H9 (cell line): ENCODE measurements around the gene NIN. TPM values are rescaled to one million over a fixed set of nuclear protein-coding genes. Genes with fewer than 3 reads are reported as not detected.

Experiments used
- DNase-seq: peaks from one replicate; pipeline ENCODE4 v3.0.0-alpha.2; 2017
- H2AFZ ChIP-seq: one replicate; pipeline ENCODE4 v1.6.1; 2013; ENCODE audit warnings: mild to moderate bottlenecking, low read length, control low read depth, moderate library complexity
- H2AK5ac ChIP-seq: 2 replicates; pipeline ENCODE4 v1.6.1; 2013; ENCODE audit warnings: low read length, control low read depth, mixed read lengths; ENCODE audit not compliant: insufficient read length
- H2BK120ac ChIP-seq: one replicate; pipeline ENCODE4 v1.6.1; 2013; ENCODE audit warnings: low read depth, mild to moderate bottlenecking, low read length, control low read depth, inconsistent platforms; ENCODE audit not compliant: poor library complexity, severe bottlenecking
- H2BK12ac ChIP-seq: 2 replicates; pipeline ENCODE4 v1.6.1; 2013; ENCODE audit warnings: low read length, control low read depth, mixed read lengths, low read depth; ENCODE audit not compliant: insufficient read length
- H2BK15ac ChIP-seq: 2 replicates; pipeline ENCODE4 v1.6.1; 2013; ENCODE audit warnings: low read depth, low read length, control low read depth
- H2BK20ac ChIP-seq: one replicate; pipeline ENCODE4 v1.6.1; 2013; ENCODE audit warnings: low read depth, mild to moderate bottlenecking, low read length, control low read depth, inconsistent platforms; ENCODE audit not compliant: poor library complexity, severe bottlenecking
- H2BK5ac ChIP-seq: 2 replicates; pipeline ENCODE4 v1.6.1; 2013; ENCODE audit warnings: low read length, control low read depth, mixed read lengths; ENCODE audit not compliant: insufficient read length
- H3K14ac ChIP-seq: 2 replicates; pipeline ENCODE4 v1.6.1; 2013; ENCODE audit warnings: low read length, control low read depth; ENCODE audit not compliant: insufficient read depth
- H3K18ac ChIP-seq: 2 replicates; pipeline ENCODE4 v1.6.1; 2013; ENCODE audit warnings: low read depth, mild to moderate bottlenecking, mixed read lengths, low read length, control low read depth; ENCODE audit not compliant: insufficient read length
- H3K23ac ChIP-seq: 2 replicates; pipeline ENCODE4 v1.6.1; 2013; ENCODE audit warnings: low read length, control low read depth, mixed read lengths, low read depth; ENCODE audit not compliant: insufficient read length
- H3K23me2 ChIP-seq: 2 replicates; pipeline ENCODE4 v1.6.1; 2013; ENCODE audit warnings: low read depth, mild to moderate bottlenecking, mixed read lengths, low read length, control low read depth; ENCODE audit not compliant: insufficient read length, poor library complexity, severe bottlenecking
- H3K27ac ChIP-seq: 2 replicates; pipeline ENCODE4 v1.5.1; 2013; ENCODE audit warnings: low read length, control low read depth, mixed read lengths, low read depth; ENCODE audit not compliant: insufficient read length
- H3K27me3 ChIP-seq: 2 replicates; pipeline ENCODE4 v1.6.1; 2013; ENCODE audit warnings: low read length, control low read depth, inconsistent platforms; ENCODE audit not compliant: insufficient read depth
- H3K4ac ChIP-seq: 2 replicates; pipeline ENCODE4 v1.6.1; 2013; ENCODE audit warnings: low read depth, mild to moderate bottlenecking, control low read depth, inconsistent platforms, low read length, moderate library complexity
- H3K4me1 ChIP-seq: 2 replicates; pipeline ENCODE4 v1.6.1; 2013; ENCODE audit warnings: low read length, control low read depth, inconsistent platforms; ENCODE audit not compliant: insufficient read depth
- H3K4me2 ChIP-seq: 2 replicates; pipeline ENCODE4 v1.6.1; 2013; ENCODE audit warnings: low read length, control low read depth, mixed read lengths; ENCODE audit not compliant: insufficient read length, insufficient read depth
- H3K56ac ChIP-seq: 2 replicates; pipeline ENCODE4 v1.6.1; 2013; ENCODE audit warnings: low read depth, mild to moderate bottlenecking, mixed read lengths, low read length, control low read depth; ENCODE audit not compliant: insufficient read length
- H3K79me1 ChIP-seq: 2 replicates; pipeline ENCODE4 v1.6.1; 2013; ENCODE audit warnings: low read depth, mild to moderate bottlenecking, moderate library complexity, low read length, control low read depth, inconsistent platforms; ENCODE audit not compliant: insufficient read depth, poor library complexity, severe bottlenecking
- H3K79me2 ChIP-seq: 2 replicates; pipeline ENCODE4 v1.6.1; 2013; ENCODE audit warnings: low read length, control low read depth, inconsistent platforms; ENCODE audit not compliant: insufficient read depth
- H3K9ac ChIP-seq: 2 replicates; pipeline ENCODE4 v1.6.1; 2013; ENCODE audit warnings: low read length, control low read depth, mixed read lengths; ENCODE audit not compliant: insufficient read length; ENCODE audit errors: extremely low read depth
- H3K9me3 ChIP-seq: one replicate; pipeline ENCODE4 v1.6.1; 2013; ENCODE audit warnings: low read depth, low read length, inconsistent platforms; ENCODE audit not compliant: control insufficient read depth
- H3T11ph ChIP-seq: one replicate; pipeline ENCODE4 v1.6.1; 2013; ENCODE audit warnings: mild to moderate bottlenecking, low read length, control low read depth, inconsistent platforms
- H4K20me1 ChIP-seq: one replicate; pipeline ENCODE4 v1.6.1; 2013; ENCODE audit not compliant: control insufficient read depth, insufficient read length, insufficient read depth
- H4K5ac ChIP-seq: 2 replicates; pipeline ENCODE4 v1.6.1; 2013; ENCODE audit warnings: low read depth, mild to moderate bottlenecking, mixed read lengths, low read length, control low read depth; ENCODE audit not compliant: insufficient read length
- H4K8ac ChIP-seq: replicated peaks from 2 replicates; pipeline ENCODE4 v1.6.1; 2013; ENCODE audit warnings: low read length, control low read depth, mixed read lengths, low read depth; ENCODE audit not compliant: insufficient read length
- H4K91ac ChIP-seq: 2 replicates; pipeline ENCODE4 v1.6.1; 2013; ENCODE audit warnings: low read depth, mild to moderate bottlenecking, moderate library complexity, mixed read lengths, low read length, control low read depth; ENCODE audit not compliant: insufficient read length
- H3K27ac Mint-ChIP-seq, 3 experiments: 2 replicates in 2 of 3; 3 replicates in 1 of 3; pipeline ENCODE4 v1.8.0; 2020 to 2021; ENCODE audit warnings: mixed read lengths in 3 of 3, mild to moderate bottlenecking in 1 of 3, moderate library complexity in 1 of 3
- H3K27me3 Mint-ChIP-seq: 2 replicates; pipeline ENCODE4 v1.8.0; 2021; ENCODE audit warnings: low read depth, mild to moderate bottlenecking, moderate library complexity, mixed read lengths
- H3K36me3 Mint-ChIP-seq, 3 experiments: 2 replicates in 2 of 3; 3 replicates in 1 of 3; pipeline ENCODE4 v1.8.0; 2020 to 2021; ENCODE audit warnings: low read depth in 3 of 3, mixed read lengths in 3 of 3; ENCODE audit not compliant: insufficient read depth in 1 of 3
- H3K4me1 Mint-ChIP-seq, 2 experiments: 2 replicates each; pipeline ENCODE4 v1.8.0; 2020; ENCODE audit warnings: mixed read lengths in 2 of 2
- H3K4me3 Mint-ChIP-seq, 2 experiments: 2 replicates in 1 of 2; 3 replicates in 1 of 2; pipeline ENCODE4 v1.8.0; 2020 to 2021; ENCODE audit warnings: mild to moderate bottlenecking in 2 of 2, mixed read lengths in 2 of 2, moderate library complexity in 1 of 2
- H3K9me3 Mint-ChIP-seq, 2 experiments: 2 replicates in 1 of 2; 3 replicates in 1 of 2; pipeline ENCODE4 v1.8.0; 2020; ENCODE audit warnings: mild to moderate bottlenecking in 2 of 2, mixed read lengths in 2 of 2, moderate library complexity in 1 of 2
- CTCF ChIP-seq: fragments of 200-600 bp; sonication (generic); conservative IDR thresholded peaks from 3 replicates; pipeline ENCODE4 v1.8.0; 2021; ENCODE audit warnings: antibody characterized with exemption, mild to moderate bottlenecking
- WGBS: extraction: QIAGEN DNeasy Blood & Tissue Kit; methylation state at CpG from one replicate; pipeline ENCODE4 v1.1.7; 2013; ENCODE audit warnings: missing lambda C conversion rate, low lambda C conversion rate, mixed read lengths; ENCODE audit not compliant: insufficient read length; ENCODE audit errors: extremely low coverage; 5-methylcytosine and 5-hydroxymethylcytosine counted together
- total RNA-seq: library from RNA; stranded (reverse); gene quantifications from 2 replicates; pipeline ENCODE4 v1.2.1, GENCODE V29; 2021

Gene NIN
- total RNA-seq, 1 experiment from 2014 or later: 18.4 TPM

GRCh38 chr14:50845166-50845565 is 14.2 kb upstream of the NIN start:
- Histone ChIP-seq H3K14ac (no peak overlapping the region), H4K91ac (no peak overlapping the region), H3K18ac (no peak overlapping the region), H3K4ac (no peak overlapping the region), H2AK5ac (no peak overlapping the region), H2AFZ (no peak overlapping the region), H4K20me1 (no peaks in the 10 kb centered on the region), H2BK20ac (no peak overlapping the region), H3K9ac (no peak overlapping the region), H4K8ac (no peak overlapping the region), H4K5ac (no peak overlapping the region), H3K27ac (no peak overlapping the region), H3K79me1 (no peaks in the 10 kb centered on the region), H3T11ph (no peak overlapping the region), H3K23ac (no peak overlapping the region), H2BK15ac (no peak overlapping the region), H3K4me2 (no peak overlapping the region), H3K27me3 (no peaks in the 10 kb centered on the region), H3K23me2 (no peaks in the 10 kb centered on the region), H3K4me1 (no peaks in the 10 kb centered on the region), H3K56ac (no peak overlapping the region), H3K79me2 (no peaks in the 10 kb centered on the region), H2BK12ac (no peak overlapping the region), H2BK5ac (no peak overlapping the region), H3K9me3 (no peaks in the 10 kb centered on the region), H2BK120ac (no peak overlapping the region)
- no peaks in the 10 kb centered on the region for H3K9me3 Mint-ChIP-seq
- no peak overlapping the region for H3K4me3 Mint-ChIP-seq
- no peak overlapping the region for H3K27ac Mint-ChIP-seq
- peaks cover 0 to 4% (median 0%) of the 10 kb centered on the region in 3 experiments; a peak in 1 of 7 replicates for H3K36me3 Mint-ChIP-seq
- WGBS: no CpG with 5 or more reads among the region's 3 CpGs
- peaks cover 5% of the 10 kb centered on the region for H3K27me3 Mint-ChIP-seq
- peaks cover 0 to 5% of the 10 kb centered on the region in 2 experiments; a peak in 2 of 4 replicates for H3K4me1 Mint-ChIP-seq
- no peak for DNase-seq
- TF ChIP-seq CTCF: no peak
